ENCODE results near the gene EML6.

Gene EML6

DNA sequence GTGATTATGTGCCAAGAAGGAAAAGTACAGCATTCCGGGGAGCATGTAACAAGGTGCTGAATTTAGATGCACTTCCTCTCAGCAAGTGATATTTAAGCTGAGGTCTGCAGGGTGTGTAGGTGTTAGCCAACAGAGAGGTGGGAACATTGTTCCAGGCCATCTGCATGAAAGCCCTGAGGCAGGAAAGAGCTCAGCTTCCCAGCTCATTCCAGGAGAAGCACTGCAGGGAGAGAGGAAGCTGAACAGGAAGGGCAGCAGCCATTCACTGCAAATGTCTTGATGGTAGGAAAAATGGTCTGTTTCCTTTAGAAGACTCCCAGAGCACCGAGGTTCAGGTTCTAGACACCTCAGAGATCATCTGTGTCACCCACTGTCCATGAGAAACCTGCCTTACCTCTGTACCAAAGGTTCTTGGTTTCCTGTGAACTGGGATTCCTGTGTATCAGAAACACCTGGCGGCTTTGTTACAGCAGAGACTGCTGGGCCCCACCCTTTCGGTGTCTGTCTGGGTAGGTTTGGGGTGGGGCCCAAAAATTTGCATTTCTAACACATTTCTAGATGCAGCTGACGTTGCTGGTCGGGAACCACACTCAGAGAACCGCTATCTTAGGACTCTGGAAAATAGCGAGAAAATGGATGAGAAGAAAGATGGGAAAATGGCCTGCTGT, 242.8 kb downstream of the EML6 start:
- no peak overlapping the region for H3K4me3 ChIP-seq (ENCODE audit: extremely low read depth, insufficient read depth, low read length, poor library complexity, severe bottlenecking)
- peaks cover 7% of the 10 kb centered on the region for H3K4me1 ChIP-seq (ENCODE audit: control insufficient read depth, insufficient read depth, low read length, poor library complexity, severe bottlenecking)
- no peak overlapping the region for H3K27ac ChIP-seq (ENCODE audit: low read depth, low read length, severe bottlenecking)
- 86 to 95% methylated on average over 6 to 7 of the region's 8 CpGs for WGBS, 2 experiments (ENCODE audit: insufficient coverage in 2 of 2)
- no peaks in the 10 kb centered on the region for H3K9me3 ChIP-seq (ENCODE audit: control insufficient read depth, low read length)
- H3K36me3 ChIP-seq (ENCODE audit: control insufficient read depth, insufficient read depth, low read length) = peaks cover 51% of the 10 kb centered on the region

GRCh38 chr2:54966837-54967236, 243.4 kb downstream of the EML6 start:
- Histone ChIP-seq H3K4me3 (ENCODE audit: extremely low read depth, insufficient read depth, low read length, poor library complexity, severe bottlenecking) (no peak overlapping the region), H3K36me3 (ENCODE audit: control insufficient read depth, insufficient read depth, low read length) (peaks cover 57% of the 10 kb centered on the region), H3K27ac (ENCODE audit: low read depth, low read length, severe bottlenecking) (no peak overlapping the region), H3K9me3 (ENCODE audit: control insufficient read depth, low read length) (no peaks in the 10 kb centered on the region), H3K4me1 (ENCODE audit: control insufficient read depth, insufficient read depth, low read length, poor library complexity, severe bottlenecking) (peaks cover 7% of the 10 kb centered on the region)
- WGBS, 2 experiments (ENCODE audit: insufficient coverage in 2 of 2) = 100% methylated on average over 1 to 2 of the region's 3 CpGs

DNA sequence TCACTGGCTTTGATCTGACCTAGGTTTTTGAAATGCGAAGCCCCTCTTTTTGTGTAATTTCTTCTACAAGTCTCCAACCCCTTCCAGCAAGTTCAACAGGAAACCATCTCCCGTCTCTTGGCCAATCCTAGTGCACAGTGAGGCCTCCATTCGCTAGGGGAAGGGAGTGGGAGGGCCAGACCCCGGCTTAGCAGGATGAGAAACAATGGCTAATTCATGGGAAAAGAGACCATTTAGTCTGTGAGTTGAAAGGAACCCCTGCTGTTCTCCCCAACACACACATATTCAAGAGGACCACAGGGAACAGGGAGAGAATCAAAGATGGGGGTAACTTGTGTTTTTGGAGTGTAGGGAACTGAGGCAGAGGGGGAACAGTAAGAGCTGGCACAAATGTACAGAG, 243.8 kb downstream of the EML6 start:
- no peak overlapping the region for H3K4me3 ChIP-seq (ENCODE audit: extremely low read depth, insufficient read depth, low read length, poor library complexity, severe bottlenecking)
- H3K27ac ChIP-seq (ENCODE audit: low read depth, low read length, severe bottlenecking) = no peak overlapping the region
- peaks cover 61% of the 10 kb centered on the region for H3K36me3 ChIP-seq (ENCODE audit: control insufficient read depth, insufficient read depth, low read length)
- 50 to 67% methylated on average over 1 to 2 of the region's 4 CpGs for WGBS, 2 experiments (ENCODE audit: insufficient coverage in 2 of 2)
- H3K4me1 ChIP-seq (ENCODE audit: control insufficient read depth, insufficient read depth, low read length, poor library complexity, severe bottlenecking) = peaks cover 7% of the 10 kb centered on the region
- H3K9me3 ChIP-seq (ENCODE audit: control insufficient read depth, low read length) = no peaks in the 10 kb centered on the region

DNA sequence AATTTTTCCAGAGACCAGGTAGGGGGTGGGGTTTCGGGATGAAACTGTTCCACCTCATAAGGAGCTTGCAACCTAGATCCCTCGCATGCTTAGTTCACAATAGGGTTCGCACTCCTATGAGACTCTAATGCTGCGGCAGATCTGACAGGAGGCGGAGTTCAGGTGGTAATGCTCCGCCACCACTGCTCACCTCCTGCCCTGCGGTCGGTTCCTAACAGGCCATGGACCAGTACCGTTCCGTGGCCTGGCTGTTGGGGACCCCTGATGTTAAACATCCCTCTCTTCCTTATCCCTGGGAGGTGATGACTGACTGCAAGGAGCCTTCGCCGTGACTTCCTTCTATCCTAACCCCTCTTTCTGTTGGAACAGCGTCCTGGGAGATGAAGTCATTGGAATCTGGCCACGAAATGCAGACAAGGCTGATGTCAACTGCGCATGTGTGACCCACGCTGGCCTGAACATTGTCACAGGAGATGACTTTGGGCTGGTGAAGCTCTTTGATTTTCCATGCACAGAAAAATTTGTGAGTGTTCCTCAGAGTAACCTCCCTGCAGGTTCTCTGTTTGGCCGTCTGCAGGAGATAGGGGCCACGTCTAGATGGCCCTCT, 244.4 kb downstream of the EML6 start:
- Histone ChIP-seq H3K27ac (ENCODE audit: low read depth, low read length, severe bottlenecking) (no peak overlapping the region), H3K9me3 (ENCODE audit: control insufficient read depth, low read length) (no peaks in the 10 kb centered on the region), H3K4me3 (ENCODE audit: extremely low read depth, insufficient read depth, low read length, poor library complexity, severe bottlenecking) (no peak overlapping the region), H3K36me3 (ENCODE audit: control insufficient read depth, insufficient read depth, low read length) (peaks cover 67% of the 10 kb centered on the region), H3K4me1 (ENCODE audit: control insufficient read depth, insufficient read depth, low read length, poor library complexity, severe bottlenecking) (peaks cover 7% of the 10 kb centered on the region)
- WGBS, 2 experiments (ENCODE audit: insufficient coverage in 2 of 2) = 95 to 96% methylated on average over 16 to 17 of the region's 18 CpGs

GRCh38 chr2:54968561-54969218, 245.2 kb downstream of the EML6 start:
- Histone ChIP-seq H3K9me3 (ENCODE audit: control insufficient read depth, low read length) (no peaks in the 10 kb centered on the region), H3K36me3 (ENCODE audit: control insufficient read depth, insufficient read depth, low read length) (peaks cover 75% of the 10 kb centered on the region), H3K27ac (ENCODE audit: low read depth, low read length, severe bottlenecking) (no peak overlapping the region), H3K4me1 (ENCODE audit: control insufficient read depth, insufficient read depth, low read length, poor library complexity, severe bottlenecking) (peaks cover 7% of the 10 kb centered on the region), H3K4me3 (ENCODE audit: extremely low read depth, insufficient read depth, low read length, poor library complexity, severe bottlenecking) (no peak overlapping the region)
- WGBS, 2 experiments (ENCODE audit: insufficient coverage in 2 of 2) = 92 to 97% methylated on average over 9 of the region's 10 CpGs

GRCh38 chr2:54969295-54969939, 246.0 kb downstream of the EML6 start:
- H3K36me3 ChIP-seq (ENCODE audit: control insufficient read depth, insufficient read depth, low read length) = peaks cover 77% of the 10 kb centered on the region
- no peak overlapping the region for H3K27ac ChIP-seq (ENCODE audit: low read depth, low read length, severe bottlenecking)
- peaks cover 7% of the 10 kb centered on the region for H3K4me1 ChIP-seq (ENCODE audit: control insufficient read depth, insufficient read depth, low read length, poor library complexity, severe bottlenecking)
- H3K9me3 ChIP-seq (ENCODE audit: control insufficient read depth, low read length) = no peaks in the 10 kb centered on the region
- H3K4me3 ChIP-seq (ENCODE audit: extremely low read depth, insufficient read depth, low read length, poor library complexity, severe bottlenecking) = no peak overlapping the region
- 100% methylated on average over 2 of the region's 4 CpGs; no CpG with 5 or more reads in 1 of the 2 experiments for WGBS, 2 experiments (ENCODE audit: insufficient coverage in 2 of 2)

DNA sequence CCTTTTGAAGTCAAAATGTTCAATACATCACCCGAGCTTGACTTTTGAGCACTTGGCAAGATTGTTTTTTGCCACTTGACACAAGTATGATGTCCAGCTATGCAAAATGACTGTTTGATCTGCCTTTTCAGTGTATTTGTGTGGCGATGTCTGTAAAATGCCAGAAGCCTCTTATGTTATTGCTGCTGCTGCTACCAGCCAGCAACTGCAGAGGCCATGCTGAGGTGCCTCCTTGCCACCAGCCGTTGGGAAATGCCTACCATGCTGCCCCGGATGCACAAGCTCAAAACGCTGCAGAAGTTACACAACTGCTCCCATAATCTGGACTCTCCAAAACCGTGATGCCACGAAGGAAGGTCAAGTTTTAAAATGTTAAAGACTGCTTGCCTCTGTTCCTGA, 246.5 kb downstream of the EML6 start:
- H3K4me3 ChIP-seq (ENCODE audit: extremely low read depth, insufficient read depth, low read length, poor library complexity, severe bottlenecking) = no peak overlapping the region
- H3K9me3 ChIP-seq (ENCODE audit: control insufficient read depth, low read length) = no peaks in the 10 kb centered on the region
- peaks cover 7% of the 10 kb centered on the region for H3K4me1 ChIP-seq (ENCODE audit: control insufficient read depth, insufficient read depth, low read length, poor library complexity, severe bottlenecking)
- peaks cover 83% of the 10 kb centered on the region for H3K36me3 ChIP-seq (ENCODE audit: control insufficient read depth, insufficient read depth, low read length)
- WGBS, 2 experiments (ENCODE audit: insufficient coverage in 2 of 2) = 95 to 96% methylated on average over 7 of the region's 7 CpGs
- no peak overlapping the region for H3K27ac ChIP-seq (ENCODE audit: low read depth, low read length, severe bottlenecking)

DNA sequence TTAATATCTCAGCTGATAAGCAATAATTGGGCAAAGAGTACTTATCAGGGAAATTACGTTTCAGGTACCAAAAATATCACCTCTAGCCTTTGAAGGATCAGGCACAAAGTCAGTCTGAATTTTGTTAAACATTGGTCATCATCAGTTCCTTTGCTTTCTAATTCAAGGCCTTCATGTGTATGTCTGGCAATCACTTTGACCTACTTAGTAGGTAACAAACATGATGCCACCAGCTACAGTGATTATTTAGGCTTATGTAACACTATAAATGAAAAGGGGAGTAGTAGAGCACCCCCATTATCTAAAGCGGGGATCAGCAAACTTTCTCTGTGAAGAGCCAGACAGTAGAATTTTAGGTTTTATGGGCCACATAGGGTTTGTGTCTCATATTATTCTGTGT, 251.7 kb downstream of the EML6 start:
- H3K4me1 ChIP-seq (ENCODE audit: control insufficient read depth, insufficient read depth, low read length, poor library complexity, severe bottlenecking) = peaks cover 3% of the 10 kb centered on the region
- H3K36me3 ChIP-seq (ENCODE audit: control insufficient read depth, insufficient read depth, low read length) = peaks cover 81% of the 10 kb centered on the region
- H3K27ac ChIP-seq (ENCODE audit: low read depth, low read length, severe bottlenecking) = no peak overlapping the region
- 100% methylated on average over 1 of the region's 2 CpGs for WGBS, 2 experiments (ENCODE audit: insufficient coverage in 2 of 2)
- H3K4me3 ChIP-seq (ENCODE audit: extremely low read depth, insufficient read depth, low read length, poor library complexity, severe bottlenecking) = no peak overlapping the region
- no peaks in the 10 kb centered on the region for H3K9me3 ChIP-seq (ENCODE audit: control insufficient read depth, low read length)

GRCh38 chr2:54975598-54976492, 252.4 kb downstream of the EML6 start:
- Histone ChIP-seq H3K36me3 (ENCODE audit: control insufficient read depth, insufficient read depth, low read length) (peaks cover 81% of the 10 kb centered on the region), H3K9me3 (ENCODE audit: control insufficient read depth, low read length) (no peaks in the 10 kb centered on the region), H3K4me3 (ENCODE audit: extremely low read depth, insufficient read depth, low read length, poor library complexity, severe bottlenecking) (no peak overlapping the region), H3K4me1 (ENCODE audit: control insufficient read depth, insufficient read depth, low read length, poor library complexity, severe bottlenecking) (peaks cover 3% of the 10 kb centered on the region), H3K27ac (ENCODE audit: low read depth, low read length, severe bottlenecking) (no peak overlapping the region)
- WGBS, 2 experiments (ENCODE audit: insufficient coverage in 2 of 2) = 91 to 100% methylated on average over 2 of the region's 4 CpGs

DNA sequence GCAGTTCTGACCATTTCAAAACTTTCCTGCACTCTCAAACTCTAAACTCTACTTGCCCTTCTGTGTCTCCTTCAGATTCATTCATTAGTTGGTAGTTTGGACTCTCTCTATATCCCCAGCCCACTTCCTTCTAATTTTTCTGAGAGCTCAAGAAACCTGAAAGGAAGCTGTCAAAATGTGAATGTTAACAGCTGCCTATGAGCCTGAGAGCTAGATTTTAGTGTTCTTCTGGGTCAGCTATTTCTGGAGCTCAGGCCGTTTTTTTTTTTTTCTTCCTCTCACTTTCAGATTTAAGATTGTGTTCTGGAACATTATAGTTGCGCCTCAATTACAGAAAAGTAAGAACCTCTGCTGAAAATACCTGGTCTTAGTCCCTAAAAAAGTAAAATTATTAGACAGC, 253.7 kb downstream of the EML6 start:
- Histone ChIP-seq H3K36me3 (ENCODE audit: control insufficient read depth, insufficient read depth, low read length) (peaks cover 80% of the 10 kb centered on the region), H3K9me3 (ENCODE audit: control insufficient read depth, low read length) (no peaks in the 10 kb centered on the region), H3K4me1 (ENCODE audit: control insufficient read depth, insufficient read depth, low read length, poor library complexity, severe bottlenecking) (peaks cover 3% of the 10 kb centered on the region), H3K27ac (ENCODE audit: low read depth, low read length, severe bottlenecking) (no peak overlapping the region), H3K4me3 (ENCODE audit: extremely low read depth, insufficient read depth, low read length, poor library complexity, severe bottlenecking) (no peak overlapping the region)
- 100% methylated on average over 1 of the region's 2 CpGs; no CpG with 5 or more reads in 1 of the 2 experiments for WGBS, 2 experiments (ENCODE audit: insufficient coverage in 2 of 2)

All from mesodermal cell (in vitro differentiated cells).